Measurements from ENCODE around the gene SLC29A3. TPM values are rescaled to one million over a fixed set of nuclear protein-coding genes. Genes with fewer than 3 reads are reported as not detected.

SLC29A3 gene
- total RNA-seq, 1 donor from 2014 or later, result 2.5 TPM

DNA sequence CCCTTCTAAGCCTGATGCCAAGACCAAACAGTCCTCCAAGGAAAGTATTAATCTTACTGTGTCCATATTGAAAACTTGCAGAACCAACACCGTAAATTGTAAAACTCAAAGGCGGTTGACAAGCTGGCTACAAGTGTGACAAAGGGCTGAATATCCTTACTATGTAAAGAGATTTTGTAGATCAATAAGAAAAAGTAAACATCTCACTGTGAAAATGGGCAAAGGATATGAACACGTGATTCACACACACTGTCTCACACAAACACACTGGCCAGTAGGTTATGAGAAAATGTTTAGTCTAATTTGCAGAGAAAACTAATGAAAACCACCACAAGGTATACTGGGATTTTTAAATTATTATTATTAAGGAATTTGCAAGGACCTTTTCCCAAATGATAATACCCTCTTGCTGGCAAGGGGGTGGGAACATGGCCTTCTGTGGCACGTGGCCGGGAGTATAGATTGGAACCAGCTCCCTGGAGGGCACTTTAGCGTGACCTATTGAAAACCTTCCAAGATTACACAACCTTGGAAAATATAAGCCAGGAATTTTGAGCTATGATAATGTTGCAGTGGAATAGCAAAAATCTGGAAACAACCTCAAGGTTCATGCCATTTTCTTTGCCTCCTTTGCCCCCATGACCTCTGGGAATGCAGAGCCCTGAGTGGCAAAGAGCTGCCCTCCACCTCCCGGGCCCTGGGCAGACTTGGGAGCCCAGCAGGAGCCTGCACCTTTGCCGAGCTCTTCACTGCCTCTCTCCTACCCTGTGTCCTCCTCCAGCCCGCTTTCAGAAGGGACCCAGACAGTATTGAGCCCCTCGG lies 26.2 kb upstream of the SLC29A3 start:
- Histone ChIP-seq H3K9ac (no peak overlapping the region), H3K36me3 (no peaks in the 10 kb centered on the region), H3K4me1 (no peaks in the 10 kb centered on the region), H3K4me3 (no peak overlapping the region), H3K27ac (no peak overlapping the region), H3K9me3 (ENCODE audit: low read depth) (no peaks in the 10 kb centered on the region), H3K79me2 (ENCODE audit: low read depth) (no peaks in the 10 kb centered on the region), H3F3A (ENCODE audit: low read depth) (no peaks in the 10 kb centered on the region), H3K4me2 (no peak overlapping the region), H4K20me1 (ENCODE audit: low read depth) (no peaks in the 10 kb centered on the region), H2AFZ (replicated peaks) (no peak overlapping the region), H3K27me3 (no peaks in the 10 kb centered on the region)
- no peak for DNase-seq (ENCODE audit: low spot score)
- Mint-ChIP-seq H3K4me3 (no peak overlapping the region), H3K27me3 (ENCODE audit: insufficient read depth, low read depth) (peaks cover 7% of the 10 kb centered on the region), H3K4me1 (peaks cover 2% of the 10 kb centered on the region), H3K36me3 (no peaks in the 10 kb centered on the region), H3K27ac (no peak overlapping the region), H3K9me3 (no peaks in the 10 kb centered on the region)
- no peak for TF ChIP-seq EZH2phosphoT487 (IDR thresholded peaks at IDR 0.05)

DNA sequence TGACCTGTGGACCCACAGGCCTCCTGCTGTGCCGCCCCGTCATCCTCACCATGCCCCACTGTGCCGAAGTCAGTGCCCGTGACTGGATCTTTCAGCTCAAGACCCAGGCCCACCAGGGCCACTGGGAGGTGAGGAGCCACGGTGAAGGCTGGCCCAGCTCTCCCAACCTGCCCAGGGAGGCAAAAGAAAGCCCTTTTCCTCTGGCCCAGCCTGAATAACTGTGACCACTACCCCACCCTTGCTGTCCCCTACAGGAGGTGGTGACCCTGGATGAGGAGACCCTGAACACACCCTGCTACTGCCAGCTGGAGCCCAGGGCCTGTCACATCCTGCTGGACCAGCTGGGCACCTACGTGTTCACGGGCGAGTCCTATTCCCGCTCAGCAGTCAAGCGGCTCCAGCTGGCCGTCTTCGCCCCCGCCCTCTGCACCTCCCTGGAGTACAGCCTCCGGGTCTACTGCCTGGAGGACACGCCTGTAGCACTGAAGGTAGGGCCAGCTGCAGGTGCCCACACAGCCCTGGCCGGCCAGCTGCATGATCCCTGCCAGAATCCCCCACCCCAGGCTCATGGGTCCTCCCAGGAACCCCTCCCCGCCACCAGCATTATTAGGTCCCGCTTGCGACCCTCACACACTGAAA lies 25.5 kb upstream of the SLC29A3 start:
- Histone ChIP-seq H4K20me1 (ENCODE audit: low read depth) (no peaks in the 10 kb centered on the region), H3K4me3 (no peak overlapping the region), H3K9me3 (ENCODE audit: low read depth) (no peaks in the 10 kb centered on the region), H3K4me1 (no peaks in the 10 kb centered on the region), H3K79me2 (ENCODE audit: low read depth) (no peaks in the 10 kb centered on the region), H3F3A (ENCODE audit: low read depth) (no peaks in the 10 kb centered on the region), H3K36me3 (no peaks in the 10 kb centered on the region), H3K9ac (no peak overlapping the region), H3K4me2 (no peak overlapping the region), H3K27me3 (no peaks in the 10 kb centered on the region), H3K27ac (no peak overlapping the region), H2AFZ (replicated peaks) (no peak overlapping the region)
- no peak for DNase-seq (ENCODE audit: low spot score)
- H3K4me1 Mint-ChIP-seq, result peaks cover 1% of the 10 kb centered on the region
- no peak overlapping the region for H3K4me3 Mint-ChIP-seq
- H3K27ac Mint-ChIP-seq, result no peak overlapping the region
- H3K27me3 Mint-ChIP-seq (ENCODE audit: insufficient read depth, low read depth), result peaks cover 11% of the 10 kb centered on the region
- H3K36me3 Mint-ChIP-seq, result no peaks in the 10 kb centered on the region
- TF ChIP-seq EZH2phosphoT487 (IDR thresholded peaks at IDR 0.05) (no peak), EZH2 (IDR thresholded peaks at IDR 0.05) (no peak)
- TF ChIP-seq, protein P1, sequence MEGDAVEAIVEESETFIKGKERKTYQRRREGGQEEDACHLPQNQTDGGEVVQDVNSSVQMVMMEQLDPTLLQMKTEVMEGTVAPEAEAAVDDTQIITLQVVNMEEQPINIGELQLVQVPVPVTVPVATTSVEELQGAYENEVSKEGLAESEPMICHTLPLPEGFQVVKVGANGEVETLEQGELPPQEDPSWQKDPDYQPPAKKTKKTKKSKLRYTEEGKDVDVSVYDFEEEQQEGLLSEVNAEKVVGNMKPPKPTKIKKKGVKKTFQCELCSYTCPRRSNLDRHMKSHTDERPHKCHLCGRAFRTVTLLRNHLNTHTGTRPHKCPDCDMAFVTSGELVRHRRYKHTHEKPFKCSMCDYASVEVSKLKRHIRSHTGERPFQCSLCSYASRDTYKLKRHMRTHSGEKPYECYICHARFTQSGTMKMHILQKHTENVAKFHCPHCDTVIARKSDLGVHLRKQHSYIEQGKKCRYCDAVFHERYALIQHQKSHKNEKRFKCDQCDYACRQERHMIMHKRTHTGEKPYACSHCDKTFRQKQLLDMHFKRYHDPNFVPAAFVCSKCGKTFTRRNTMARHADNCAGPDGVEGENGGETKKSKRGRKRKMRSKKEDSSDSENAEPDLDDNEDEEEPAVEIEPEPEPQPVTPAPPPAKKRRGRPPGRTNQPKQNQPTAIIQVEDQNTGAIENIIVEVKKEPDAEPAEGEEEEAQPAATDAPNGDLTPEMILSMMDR (IDR thresholded peaks at IDR 0.05), result no peak
- H3K9me3 Mint-ChIP-seq, result no peaks in the 10 kb centered on the region

- Mint-ChIP-seq H3K36me3 (no peaks in the 10 kb centered on the region), H3K4me3 (no peak overlapping the region), H3K9me3 (no peaks in the 10 kb centered on the region), H3K27ac (peak overlapping the region; percentile 4), H3K4me1 (peaks cover 3% of the 10 kb centered on the region), H3K27me3 (ENCODE audit: insufficient read depth, low read depth) (peaks cover 8% of the 10 kb centered on the region)
- no peaks in the 10 kb centered on the region for H4K20me1 ChIP-seq (ENCODE audit: low read depth)
- H3K4me1 ChIP-seq, result no peaks in the 10 kb centered on the region
- no peak overlapping the region for H3K9ac ChIP-seq
- H3K4me3 ChIP-seq, result no peak overlapping the region
- no peaks in the 10 kb centered on the region for H3F3A ChIP-seq (ENCODE audit: low read depth)
- no peak overlapping the region for H2AFZ ChIP-seq (replicated peaks)
- H3K9me3 ChIP-seq (ENCODE audit: low read depth), result no peaks in the 10 kb centered on the region
- no peaks in the 10 kb centered on the region for H3K36me3 ChIP-seq
- H3K79me2 ChIP-seq (ENCODE audit: low read depth), result no peaks in the 10 kb centered on the region
- no peak overlapping the region for H3K27ac ChIP-seq
- H3K27me3 ChIP-seq, result no peaks in the 10 kb centered on the region
- TF ChIP-seq, protein P1 (IDR thresholded peaks at IDR 0.05), result no peak
- TF ChIP-seq EZH2 (IDR thresholded peaks at IDR 0.05) (no peak), EZH2phosphoT487 (IDR thresholded peaks at IDR 0.05) (no peak)
- no peak overlapping the region for H3K4me2 ChIP-seq
- no peak for DNase-seq (ENCODE audit: low spot score)
Measured at GRCh38 chr10:71294091-71294561, 24.9 kb upstream of the SLC29A3 start.

DNA sequence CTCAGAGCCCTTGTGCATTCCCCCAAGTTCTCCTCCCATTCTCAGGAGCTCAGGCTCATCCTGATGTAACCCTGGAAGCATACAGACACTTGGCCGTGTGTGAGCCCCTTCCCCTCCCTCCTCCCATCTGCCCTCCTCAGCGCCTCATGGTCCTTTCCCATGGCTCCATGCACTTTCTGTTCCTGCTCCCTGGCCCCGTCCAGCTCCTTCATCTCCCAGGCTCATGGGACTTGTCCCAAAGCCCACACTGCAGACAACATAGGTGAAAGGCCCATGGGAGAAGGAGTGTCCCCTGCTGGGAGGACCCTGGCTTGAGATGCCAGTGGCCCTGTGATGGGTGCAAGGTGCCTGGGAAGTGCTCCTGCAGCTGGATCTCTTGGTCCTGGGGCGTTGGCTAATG lies 24.2 kb upstream of the SLC29A3 start:
- peaks cover 7% of the 10 kb centered on the region for H3K4me1 Mint-ChIP-seq
- Histone ChIP-seq H2AFZ (replicated peaks) (no peak overlapping the region), H3K79me2 (ENCODE audit: low read depth) (no peaks in the 10 kb centered on the region), H4K20me1 (ENCODE audit: low read depth) (no peaks in the 10 kb centered on the region), H3K9ac (no peak overlapping the region), H3K36me3 (no peaks in the 10 kb centered on the region), H3K27me3 (no peaks in the 10 kb centered on the region), H3K9me3 (ENCODE audit: low read depth) (no peaks in the 10 kb centered on the region), H3F3A (ENCODE audit: low read depth) (no peaks in the 10 kb centered on the region), H3K4me3 (no peak overlapping the region), H3K4me2 (no peak overlapping the region), H3K27ac (no peak overlapping the region), H3K4me1 (no peaks in the 10 kb centered on the region)
- H3K36me3 Mint-ChIP-seq, result no peaks in the 10 kb centered on the region
- no peak overlapping the region for H3K4me3 Mint-ChIP-seq
- no peaks in the 10 kb centered on the region for H3K9me3 Mint-ChIP-seq
- TF ChIP-seq EZH2phosphoT487 (IDR thresholded peaks at IDR 0.05) (no peak), EZH2 (IDR thresholded peaks at IDR 0.05) (no peak)
- TF ChIP-seq, protein P1 (IDR thresholded peaks at IDR 0.05), result no peak
- H3K27ac Mint-ChIP-seq, result no peak overlapping the region
- DNase-seq (ENCODE audit: low spot score), result no peak
- peaks cover 8% of the 10 kb centered on the region for H3K27me3 Mint-ChIP-seq (ENCODE audit: insufficient read depth, low read depth)

Data from neural progenitor cell (in vitro differentiated cells).